ENCODE data around the gene DSCAM.
"Not testable (repeated sequence)": the region's sequence is repeated elsewhere in the genome, so short reads cannot be mapped to it uniquely, and the experiment has no call there.

Gene DSCAM

GRCh38 chr21:40282912-40283886 is 563.8 kb downstream of the DSCAM start:
- DNase-seq = no peak

DNA sequence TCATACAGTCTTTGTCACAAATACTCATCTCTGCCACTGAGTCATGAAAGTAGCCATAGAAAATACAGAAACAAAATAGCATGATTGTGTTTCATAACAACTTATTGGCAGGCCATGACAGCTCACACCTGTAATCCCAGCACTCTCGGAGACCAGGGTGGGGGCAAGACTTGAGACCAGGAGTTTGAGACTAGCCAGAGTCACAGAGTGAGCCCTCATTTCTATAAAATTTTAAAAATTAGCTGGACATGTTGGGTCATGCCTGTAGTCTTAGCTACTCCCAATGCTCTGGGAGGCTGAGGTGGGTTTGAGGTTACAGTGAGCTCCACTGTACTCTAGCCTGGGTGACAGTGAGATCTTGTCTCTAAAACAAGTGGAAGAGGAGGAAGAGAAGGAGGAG is 568.6 kb downstream of the DSCAM start:
- no peak for DNase-seq

DNA sequence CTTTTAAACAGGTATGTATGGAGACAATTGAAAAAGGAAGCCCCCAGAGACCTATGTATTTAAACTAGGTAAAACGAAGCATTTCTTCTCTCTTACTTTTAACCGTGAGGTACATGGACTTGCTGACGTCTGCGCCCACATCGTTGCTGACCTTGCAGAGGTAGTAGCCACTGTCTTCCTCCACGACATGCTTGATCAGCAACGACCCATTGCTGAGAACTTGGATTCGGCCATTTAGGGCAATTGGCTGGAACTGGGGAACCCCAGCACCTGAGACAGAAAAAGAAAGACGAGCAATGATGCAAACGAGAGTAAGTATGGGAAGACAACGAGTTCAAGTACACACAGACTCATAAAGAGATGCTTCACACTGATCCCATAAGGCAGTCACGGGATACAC is 571.0 kb downstream of the DSCAM start:
- no peak for DNase-seq

DNA sequence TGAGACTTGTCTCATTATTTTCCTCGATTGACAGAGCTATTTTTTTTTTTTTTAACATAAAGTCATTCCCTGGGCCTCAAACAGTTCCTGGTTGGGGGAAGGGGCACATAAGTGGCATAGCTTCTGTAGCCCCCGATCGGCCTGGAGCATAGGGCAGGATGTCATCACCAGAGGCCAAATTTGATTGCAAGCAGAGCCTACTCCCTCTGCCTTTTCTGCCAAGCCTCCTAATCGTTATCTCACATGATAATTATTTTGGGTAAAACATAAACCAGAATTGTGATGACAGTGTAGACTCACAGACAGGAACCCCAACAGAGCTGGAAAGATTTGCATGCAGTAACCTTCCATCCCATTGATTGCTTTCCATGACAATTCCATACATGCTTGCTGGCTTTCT is 574.9 kb downstream of the DSCAM start:
- no peak for DNase-seq

- no peak for DNase-seq
These were observed 575.8 kb downstream of the DSCAM start for GRCh38 chr21:40271164-40271563.

GRCh38 chr21:40270047-40270446 is 576.9 kb downstream of the DSCAM start:
- DNase-seq = no peak

GRCh38 chr21:40269239-40269638 is 577.7 kb downstream of the DSCAM start:
- DNase-seq = no peak

DNA sequence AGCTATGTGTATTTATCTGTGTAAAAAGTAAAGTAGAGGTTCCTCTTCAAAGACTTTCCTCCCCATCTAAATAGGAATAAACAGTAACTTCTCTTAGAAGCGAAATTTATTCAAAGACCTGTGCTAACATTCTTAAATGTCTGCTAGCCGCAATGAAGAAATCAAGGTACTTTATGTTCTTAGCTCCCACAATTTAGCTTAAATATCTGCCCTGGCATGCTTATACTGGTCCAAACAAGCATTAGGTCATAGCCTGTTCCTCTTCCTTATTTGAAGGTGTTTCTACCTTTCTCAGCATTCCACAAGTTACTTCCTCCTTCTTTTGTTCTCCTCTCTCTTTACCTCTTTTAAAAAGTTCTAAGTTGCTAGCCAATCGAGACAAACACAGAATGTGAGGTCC is 588.5 kb downstream of the DSCAM start:
- DNase-seq = not testable (repeated sequence)

GRCh38 chr21:40257342-40257741 is 589.6 kb downstream of the DSCAM start:
- DNase-seq = no peak

DNA sequence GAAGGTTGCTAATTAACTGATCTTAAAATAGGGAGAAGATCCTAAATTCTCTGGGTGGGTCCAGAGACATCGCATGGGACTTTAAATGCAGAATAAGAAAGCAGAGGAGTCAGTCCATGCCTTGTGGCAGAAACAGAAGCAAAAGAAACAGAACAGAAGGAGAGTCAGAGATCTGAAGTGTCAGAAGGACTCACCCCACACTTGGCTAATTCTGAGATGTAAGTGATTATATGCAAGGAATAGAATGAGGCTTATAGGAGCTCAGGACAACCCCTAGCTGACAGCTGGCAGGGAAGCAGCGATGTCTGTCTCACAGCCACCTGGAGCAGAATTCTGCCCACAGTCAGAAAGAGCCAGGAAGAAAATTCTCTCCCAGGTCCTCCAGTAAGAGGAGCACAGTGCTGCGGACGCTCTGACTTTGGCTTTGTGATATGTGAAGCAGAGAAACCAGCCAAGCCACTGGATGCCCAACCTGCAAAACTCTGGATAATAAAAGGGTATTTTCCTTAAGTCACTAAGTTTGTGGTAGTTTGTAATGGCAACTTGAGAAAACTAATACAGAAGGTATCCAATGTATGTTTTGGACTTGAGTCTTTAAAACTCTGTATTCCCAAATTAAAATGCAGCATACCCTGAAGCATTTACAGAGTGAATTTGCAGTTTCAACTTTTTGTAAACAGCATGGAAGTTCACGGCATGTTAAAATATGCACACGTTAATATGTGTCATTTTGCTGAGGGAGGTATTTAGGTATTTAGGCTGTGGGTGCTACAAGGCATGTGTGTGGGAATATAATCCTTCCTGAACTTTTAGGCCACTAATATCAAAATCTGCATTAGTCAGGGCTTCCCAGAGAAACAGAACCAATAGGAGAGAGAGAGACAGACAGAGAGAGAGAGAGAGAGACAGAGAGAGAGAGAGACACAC is 591.2 kb downstream of the DSCAM start:
- no peak for DNase-seq

DNA sequence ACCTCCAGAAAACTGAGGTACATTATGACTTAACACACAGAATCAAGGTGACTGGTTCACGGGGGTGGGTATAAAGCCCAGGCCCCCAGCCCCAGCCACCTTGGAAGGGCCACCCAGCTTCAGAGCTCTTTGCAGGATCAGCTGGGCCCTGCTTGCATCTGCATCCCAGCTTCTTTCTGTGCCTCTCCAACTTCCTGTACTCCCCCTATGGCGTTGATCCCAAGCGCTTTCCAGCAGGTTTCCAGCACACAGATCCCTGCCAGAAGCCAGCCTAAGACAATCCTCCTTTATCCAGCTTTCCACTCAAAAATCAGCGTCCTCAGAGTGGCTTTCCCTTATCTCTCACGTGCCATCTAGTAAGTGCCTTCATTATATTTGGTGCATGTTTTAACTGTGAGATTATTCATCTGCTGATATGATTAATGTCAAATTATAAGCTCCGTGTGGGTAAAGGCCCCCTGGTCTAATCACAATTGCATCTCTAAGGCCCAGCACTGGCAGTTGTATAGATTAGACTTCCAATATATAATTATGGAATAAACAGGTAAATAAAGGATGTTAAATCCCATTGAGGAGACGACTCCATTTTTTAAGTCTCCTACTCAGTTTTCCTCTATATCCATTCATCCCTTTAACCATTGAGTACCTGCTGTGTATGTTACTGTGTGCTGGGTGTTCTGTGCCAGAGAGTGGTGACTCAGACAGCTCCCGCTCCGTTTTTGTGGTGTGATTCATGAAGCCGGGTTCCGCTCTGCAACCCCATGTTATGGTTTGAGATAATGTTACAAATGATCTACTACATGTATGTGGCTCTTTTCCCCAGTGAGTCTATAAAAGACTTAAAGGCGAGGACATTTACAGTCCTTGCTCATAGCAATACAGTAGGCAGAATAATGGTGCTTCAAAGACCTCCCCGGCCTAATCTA is 592.2 kb downstream of the DSCAM start:
- no peak for DNase-seq

- DNase-seq = no peak
These were observed 593.8 kb downstream of the DSCAM start for GRCh38 chr21:40253112-40253511.

- DNase-seq = no peak
These were observed 596.3 kb downstream of the DSCAM start for GRCh38 chr21:40250514-40251294.

GRCh38 chr21:40244981-40245380 is 602.0 kb downstream of the DSCAM start:
- no peak for DNase-seq

DNA sequence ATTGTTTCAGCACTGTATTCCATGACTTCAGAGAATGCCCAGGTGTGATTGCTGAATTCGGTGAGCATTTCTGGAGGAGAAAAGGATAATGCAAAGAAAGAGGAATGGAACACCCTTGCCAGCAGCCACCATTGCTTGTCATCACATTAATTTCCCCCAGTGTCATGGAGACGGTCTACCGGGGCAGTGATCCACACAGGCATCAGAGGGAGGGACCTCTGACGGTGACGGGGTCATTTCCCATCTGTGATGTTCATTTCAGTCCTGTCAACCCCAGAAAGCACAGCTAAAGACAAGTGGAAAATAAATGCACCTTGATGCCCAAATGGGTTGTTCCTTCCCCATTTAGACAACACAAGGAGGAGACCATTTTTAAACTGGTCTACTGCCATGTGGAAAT is 603.3 kb downstream of the DSCAM start:
- no peak for DNase-seq

- no peak for DNase-seq
These were observed 604.2 kb downstream of the DSCAM start for GRCh38 chr21:40242586-40243265.

DNA sequence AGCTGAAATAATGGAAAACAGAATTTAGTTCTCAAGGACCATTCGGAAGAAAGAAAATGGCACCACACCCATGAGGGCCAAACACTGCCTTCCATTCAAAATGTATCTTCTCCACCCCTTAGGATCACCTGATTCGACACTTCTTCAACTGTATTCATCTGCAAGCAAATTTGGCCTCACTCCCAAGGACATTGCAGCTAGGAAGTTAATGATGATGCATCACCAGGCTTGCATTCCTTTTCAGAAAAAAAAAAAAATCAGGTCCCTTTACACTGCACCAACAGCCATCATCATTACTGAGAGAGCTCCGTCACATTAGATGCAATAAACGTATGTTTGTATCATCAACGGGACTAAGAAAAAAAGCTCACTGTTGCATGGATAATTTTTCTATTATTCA is 611.4 kb downstream of the DSCAM start:
- DNase-seq = no peak

DNA sequence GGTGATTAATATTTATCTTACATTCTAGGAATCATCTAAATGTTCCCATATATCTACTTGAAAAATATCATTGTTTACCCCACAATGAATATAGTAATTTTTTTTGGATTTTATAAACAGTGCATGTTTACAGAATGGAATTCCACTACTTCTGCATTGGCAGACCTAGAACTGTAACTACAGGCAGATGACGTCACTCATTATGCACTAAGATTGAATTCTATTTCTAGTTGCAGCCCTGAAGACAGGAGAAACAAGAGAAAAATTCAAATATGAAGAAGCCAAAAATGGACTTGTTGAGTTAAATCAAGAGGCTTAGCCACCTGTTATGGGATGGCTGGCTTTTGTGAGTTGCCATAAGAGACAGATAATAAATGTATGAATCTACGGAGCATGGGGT is 615.0 kb downstream of the DSCAM start:
- DNase-seq = no peak

DNA sequence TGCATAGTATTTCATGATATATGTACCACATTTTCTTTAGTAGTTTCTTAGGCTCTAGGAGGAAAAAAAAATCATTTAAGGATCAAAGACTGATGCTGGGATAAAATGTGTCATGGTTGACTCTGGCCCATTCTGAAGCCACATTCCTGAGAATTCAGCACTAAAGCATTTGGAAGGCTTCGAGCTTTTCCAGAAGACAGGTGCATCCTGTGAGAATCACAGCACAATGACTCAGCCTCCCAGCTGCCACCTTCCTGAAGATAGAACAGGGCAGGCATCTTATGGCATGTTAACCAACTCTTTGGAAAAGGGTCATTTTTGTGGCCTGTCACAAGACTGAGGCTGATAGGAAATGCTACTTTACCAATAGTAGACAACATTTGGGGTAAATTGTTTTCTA is 619.9 kb downstream of the DSCAM start:
- no peak for DNase-seq

DNA sequence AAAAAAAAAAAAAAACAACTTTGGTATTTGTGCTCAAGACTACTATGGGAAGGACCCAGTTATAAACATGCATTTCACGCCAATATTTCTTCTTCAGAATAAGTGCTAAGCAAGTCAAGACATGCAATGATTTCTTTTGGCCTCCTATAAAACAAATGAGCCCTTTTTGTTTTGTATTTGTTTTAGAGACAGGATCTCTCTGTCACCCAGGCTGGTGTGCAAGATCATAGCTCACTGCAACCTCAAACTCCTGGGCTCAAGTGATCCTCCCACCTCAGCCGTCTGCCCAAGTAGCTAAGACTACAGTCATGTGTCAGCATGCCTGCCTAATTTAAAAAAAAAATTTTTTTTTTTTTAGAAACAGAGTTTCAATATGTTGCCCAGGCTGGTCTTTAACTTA is 631.0 kb downstream of the DSCAM start:
- no peak for DNase-seq

DNA sequence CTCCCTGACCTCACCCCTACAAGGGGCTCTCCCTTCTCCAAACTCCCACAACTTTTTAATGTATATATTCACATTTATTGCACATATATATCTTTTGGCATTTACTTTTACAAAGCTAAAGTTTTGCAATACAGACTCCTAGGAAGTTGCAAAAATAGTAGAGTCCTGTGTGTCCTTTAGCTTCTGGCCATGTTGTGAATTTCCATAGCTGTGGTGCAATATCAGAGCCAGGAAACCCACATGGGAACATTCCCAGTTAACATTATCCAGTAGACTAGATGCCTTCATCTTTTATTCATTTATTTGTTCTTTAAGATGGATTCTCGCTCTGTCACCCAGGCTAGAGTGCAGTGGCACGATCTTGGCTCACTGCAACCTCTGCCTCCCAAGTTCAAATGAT is 636.7 kb downstream of the DSCAM start:
- no peak for DNase-seq

Measured in CD4-positive, alpha-beta T cell treated with Interleukin-17A for 4 hours (primary cell).